K562 (cell line): ENCODE results near the gene LMF2. TPM values are rescaled to one million over a fixed set of nuclear protein-coding genes. Genes with fewer than 3 reads are reported as not detected.

ENCODE experiments used
- ATAC-seq: fragments of 200-7000 bp; cut with Tn5 transposase; 3 replicates; pipeline ENCODE4 v1.9.1; 2020; ENCODE audit warnings: moderate library complexity
- BruUV-seq: library from RNA; stranded (reverse); fragments of 400-500 nt; replicated peaks from 2 replicates; lab custom pipeline; 2021; lab: Mats Ljungman, UMichigan
- CTCF ChIA-PET: fragments of 300-600 bp; formaldehyde crosslinking; extraction: SDS; loops from one replicate; lab custom pipeline; 2021; ENCODE audit warnings: low intra/inter-chr PET ratio; lab: Yijun Ruan, JAX
- POLR2A ChIA-PET: fragments of 300-600, 350-650 bp; sonication (Branson Sonifier 250); formaldehyde crosslinking; extraction: SDS; loops from one replicate; lab custom pipeline; 2021; ENCODE audit warnings: antibody characterized with exemption, inconsistent platforms; lab: Yijun Ruan, JAX
- DNase-seq, 4 experiments: peaks; one replicate each; pipeline versions ENCODE4 v3.0.0 to v3.0.0-alpha.2; 2011 to 2018; ENCODE audit warnings: low spot score in 3 of 4, mixed read lengths in 3 of 4; ENCODE audit errors: extremely low read depth in 1 of 4
- FAIRE-seq: peaks from 2 replicates; lab custom pipeline; 2011; peaks lifted over from hg19 to GRCh38; lab: Jason Lieb, UNC
- H2AFZ ChIP-seq: 2 replicates; pipeline ENCODE4 v1.6.0; 2011; ENCODE audit warnings: low read depth, low read length, control low read depth, inconsistent platforms
- H3K27ac ChIP-seq: fragments of 200-600 bp; 3 replicates; pipeline ENCODE4 v1.8.0; 2011; ENCODE audit warnings: low read depth, mild to moderate bottlenecking, control low read depth, inconsistent platforms, low read length, moderate library complexity, mixed read lengths; ENCODE audit errors: extremely low read depth
- H3K27me3 ChIP-seq, 2 experiments: fragments of 300-600 bp in 1 of 2; 2 replicates in 1 of 2; 3 replicates in 1 of 2; pipeline versions ENCODE4 v1.6.0 to v1.8.0; 2011; ENCODE audit warnings: inconsistent platforms in 2 of 2, low read length in 2 of 2, mild to moderate bottlenecking in 1 of 2, mixed read lengths in 1 of 2, moderate library complexity in 1 of 2; ENCODE audit not compliant: control insufficient read depth in 2 of 2, insufficient read depth in 2 of 2
- H3K36me3 ChIP-seq: fragments of 300-600 bp; 3 replicates; pipeline ENCODE4 v1.8.0; 2011; ENCODE audit warnings: mild to moderate bottlenecking, low read length, inconsistent platforms; ENCODE audit not compliant: control insufficient read depth, insufficient read depth
- H3K4me1 ChIP-seq, 2 experiments: fragments of 200-600 bp in 1 of 2; replicated peaks in 1 of 2; 2 replicates in 1 of 2; 3 replicates in 1 of 2; pipeline versions ENCODE4 v1.5.1 to v1.8.0; 2011; ENCODE audit warnings: inconsistent platforms in 2 of 2, low read length in 2 of 2, mild to moderate bottlenecking in 1 of 2, mixed read lengths in 1 of 2, moderate library complexity in 1 of 2; ENCODE audit not compliant: control insufficient read depth in 2 of 2, insufficient read depth in 2 of 2
- H3K4me2 ChIP-seq: 2 replicates; pipeline ENCODE4 v1.6.1; 2011; ENCODE audit warnings: low read length, control low read depth, inconsistent platforms, mixed read lengths; ENCODE audit not compliant: insufficient read depth
- H3K4me3 ChIP-seq: fragments of 200-600 bp; sonication (generic), shearing (Covaris generic); 2 replicates; pipeline ENCODE4 v1.5.1; 2016; ENCODE audit warnings: control low read depth, inconsistent platforms
- H3K79me2 ChIP-seq: fragments of 200-600 bp; 3 replicates; pipeline ENCODE4 v1.8.0; 2011; ENCODE audit warnings: low read length, inconsistent platforms; ENCODE audit not compliant: control insufficient read depth, insufficient read depth
- H3K9ac ChIP-seq, 2 experiments: 2 replicates each; pipeline versions ENCODE4 v1.6.0 to v1.6.1; 2011; ENCODE audit warnings: low read depth in 2 of 2, low read length in 2 of 2, control low read depth in 1 of 2, inconsistent platforms in 1 of 2, mild to moderate bottlenecking in 1 of 2, mixed read lengths in 1 of 2; ENCODE audit not compliant: insufficient read depth in 1 of 2
- H3K9me1 ChIP-seq: one replicate; pipeline ENCODE4 v1.6.0; 2011; ENCODE audit warnings: inconsistent platforms, mild to moderate bottlenecking, low read length, moderate library complexity; ENCODE audit not compliant: control insufficient read depth, insufficient read depth
- H3K9me3 ChIP-seq: replicated peaks from 2 replicates; pipeline ENCODE4 v1.5.1; 2011; ENCODE audit warnings: low read depth, low read length, inconsistent platforms; ENCODE audit not compliant: control insufficient read depth, insufficient read depth
- H4K20me1 ChIP-seq: replicated peaks from 2 replicates; pipeline ENCODE4 v1.6.1; 2011; ENCODE audit warnings: low read length, inconsistent platforms, mixed read lengths; ENCODE audit not compliant: control insufficient read depth, insufficient read depth
- CHD4 ChIP-seq: fragments of 200-600 bp; sonication (generic); IDR thresholded peaks from 3 replicates; pipeline ENCODE4 v1.6.1; 2012; ENCODE audit warnings: low read depth, mild to moderate bottlenecking, mixed read lengths, low read length, inconsistent platforms; ENCODE audit not compliant: insufficient read depth, insufficient replicate concordance, poor library complexity, severe bottlenecking
- HLTF ChIP-seq: fragments of 450-650 bp; IDR thresholded peaks from 2 replicates; pipeline ENCODE4 v1.6.1; 2016
- SAFB ChIP-seq: fragments of 200-400 bp; formaldehyde crosslinking; IDR thresholded peaks from 2 replicates; pipeline ENCODE4 v1.6.1; 2017; ENCODE audit warnings: low read depth, low read length, borderline replicate concordance
- SMAD1 ChIP-seq: fragments of 150-350 bp; IDR thresholded peaks from 2 replicates; pipeline ENCODE4 v1.6.1; 2014; ENCODE audit warnings: low read length, low read depth; ENCODE audit not compliant: partially characterized antibody
- WGBS: fragments of 100-300 bp; shearing (Covaris generic); methylation state at CpG from one replicate; pipeline ENCODE4 v1.1.6; 2016; ENCODE audit warnings: low coverage, mixed read lengths; ENCODE audit not compliant: insufficient coverage; ENCODE audit errors: missing lambda C conversion rate; 5-methylcytosine and 5-hydroxymethylcytosine counted together
- in situ Hi-C: fragments of 300-500 bp; cut with MboI; formaldehyde crosslinking; loops from 4 replicates; pipeline ENCODE4 v1.15.0; 2018; ENCODE audit warnings: inconsistent platforms, mixed read lengths
- intact Hi-C: fragments of 100-400 bp; cut with micrococcal nuclease; formaldehyde crosslinking; loops from 2 replicates; pipeline ENCODE4 v1.14.2; 2022
- polyA plus RNA-seq, 8 experiments: library from polyadenylated mRNA; depleted of rRNA in 4 of 8; stranded (reverse) in 5 of 8; unstranded in 3 of 8; fragments of >200 nt; fragmentation: Nextera tagmentation in 2 of 8; fragmentation: Illumina TruSeq in 1 of 8; extraction: Ambion mirVana in 2 of 8; extraction: Trizol in 1 of 8; gene quantifications; 2 replicates each; pipeline versions ENCODE4 v1.2.1 to v1.2.3, GENCODE V29; 2011 to 2014; ENCODE audit warnings: inconsistent platforms in 1 of 8, missing spikeins in 1 of 8
- total RNA-seq, 7 experiments: library from RNA; depleted of rRNA in 6 of 7; stranded (reverse); fragments of >200 nt in 6 of 7; fragmentation: Illumina TruSeq in 2 of 7; extraction: Trizol in 2 of 7; gene quantifications; 2 replicates each; pipeline versions ENCODE4 v1.2.1 to v1.2.3, GENCODE V29; 2011 to 2021; ENCODE audit warnings: low replicate concordance in 1 of 7
- TF ChIP-seq, protein P1 (sequence below): fragments of 250-450 bp; sonication (Bioruptor Pico); IDR thresholded peaks from 2 replicates; pipeline ENCODE4 v1.4.0; 2020; ENCODE audit warnings: mild to moderate bottlenecking, moderate library complexity, borderline replicate concordance
- TF ChIP-seq, protein P2 (sequence below): fragments of 250-450 bp; sonication (Bioruptor Pico); IDR thresholded peaks from 2 replicates; pipeline ENCODE4 v1.5.0; 2020; ENCODE audit warnings: mild to moderate bottlenecking, borderline replicate concordance
- TF ChIP-seq, protein P3 (sequence below): fragments of 250-450 bp; sonication (Bioruptor Pico); IDR thresholded peaks from 2 replicates; pipeline ENCODE4 v1.8.0; 2021; ENCODE audit warnings: mild to moderate bottlenecking, moderate library complexity
- TF ChIP-seq, protein P4 (sequence below): fragments of 450-650 bp; formaldehyde crosslinking; IDR thresholded peaks from 2 replicates; pipeline ENCODE4 v1.4.0; 2020; ENCODE audit warnings: mild to moderate bottlenecking, moderate library complexity
- TF ChIP-seq, protein P5 (sequence below): fragments of 450-650 bp; IDR thresholded peaks from 2 replicates; pipeline ENCODE4 v1.6.1; 2016; ENCODE audit warnings: mild to moderate bottlenecking

The LMF2 gene
- total and polyA plus RNA-seq, 9 of the 15 experiments (the other 6 are each of a cell fraction or from before 2014, with no cell fraction given), result 0.08 to 37.1 (median 7.6) TPM

DNA sequence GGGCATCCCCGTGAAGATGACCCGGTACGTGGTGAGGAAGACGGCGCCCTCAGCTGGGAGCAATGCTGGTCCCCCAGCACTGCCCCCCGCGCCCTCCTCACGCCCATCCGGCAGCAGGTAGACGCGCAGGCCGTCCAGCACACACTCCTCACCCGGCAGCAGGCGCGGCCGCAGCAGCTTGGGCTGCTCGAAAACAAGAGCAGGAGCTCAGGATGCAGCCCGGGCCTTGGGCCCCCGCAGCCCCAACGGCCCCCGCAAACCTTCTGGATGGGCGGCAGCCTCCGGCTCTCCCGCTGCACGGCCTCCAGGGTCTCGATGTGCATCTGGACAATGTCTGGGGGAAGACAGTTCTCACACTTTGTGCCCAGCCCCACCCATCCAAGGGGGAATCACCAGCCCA lies 46.0 kb downstream of the LMF2 start (continued):
- TF ChIP-seq, protein P1, sequence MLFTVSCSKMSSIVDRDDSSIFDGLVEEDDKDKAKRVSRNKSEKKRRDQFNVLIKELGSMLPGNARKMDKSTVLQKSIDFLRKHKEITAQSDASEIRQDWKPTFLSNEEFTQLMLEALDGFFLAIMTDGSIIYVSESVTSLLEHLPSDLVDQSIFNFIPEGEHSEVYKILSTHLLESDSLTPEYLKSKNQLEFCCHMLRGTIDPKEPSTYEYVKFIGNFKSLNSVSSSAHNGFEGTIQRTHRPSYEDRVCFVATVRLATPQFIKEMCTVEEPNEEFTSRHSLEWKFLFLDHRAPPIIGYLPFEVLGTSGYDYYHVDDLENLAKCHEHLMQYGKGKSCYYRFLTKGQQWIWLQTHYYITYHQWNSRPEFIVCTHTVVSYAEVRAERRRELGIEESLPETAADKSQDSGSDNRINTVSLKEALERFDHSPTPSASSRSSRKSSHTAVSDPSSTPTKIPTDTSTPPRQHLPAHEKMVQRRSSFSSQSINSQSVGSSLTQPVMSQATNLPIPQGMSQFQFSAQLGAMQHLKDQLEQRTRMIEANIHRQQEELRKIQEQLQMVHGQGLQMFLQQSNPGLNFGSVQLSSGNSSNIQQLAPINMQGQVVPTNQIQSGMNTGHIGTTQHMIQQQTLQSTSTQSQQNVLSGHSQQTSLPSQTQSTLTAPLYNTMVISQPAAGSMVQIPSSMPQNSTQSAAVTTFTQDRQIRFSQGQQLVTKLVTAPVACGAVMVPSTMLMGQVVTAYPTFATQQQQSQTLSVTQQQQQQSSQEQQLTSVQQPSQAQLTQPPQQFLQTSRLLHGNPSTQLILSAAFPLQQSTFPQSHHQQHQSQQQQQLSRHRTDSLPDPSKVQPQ, result no peak

DNA sequence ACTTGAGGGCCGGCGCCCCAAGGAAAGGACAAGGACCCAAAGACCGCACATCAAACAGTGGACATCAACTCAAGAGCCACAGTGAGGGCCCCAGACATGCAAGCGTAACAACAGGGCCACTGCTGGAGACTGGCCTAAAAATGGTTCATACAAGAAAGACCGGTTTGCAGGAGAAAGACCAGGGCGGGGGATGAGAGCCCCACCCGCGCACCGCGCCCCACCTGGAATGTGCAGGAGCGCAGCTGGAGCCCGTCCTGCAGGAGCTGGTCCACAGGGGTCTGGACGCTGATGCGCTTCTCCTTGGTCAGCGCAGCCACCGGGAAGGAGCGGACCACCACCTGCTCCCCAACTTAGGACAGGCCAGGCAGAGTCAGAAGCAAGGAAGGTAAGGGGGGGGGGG lies 46.6 kb downstream of the LMF2 start:
- H3K79me2 ChIP-seq, result no peaks in the 10 kb centered on the region
- ATAC-seq, result no peak
- no peaks in the 10 kb centered on the region for H3K27me3 ChIP-seq
- no peak for DNase-seq
- no peaks in the 10 kb centered on the region for H3K9me1 ChIP-seq
- no peak overlapping the region for H3K27ac ChIP-seq
- H3K4me2 ChIP-seq, result no peak overlapping the region
- intact Hi-C loops (no loop called here), in situ Hi-C loops (no loop called here)
- H3K36me3 ChIP-seq, result peaks cover 58% of the 10 kb centered on the region; the same call in 1 of the 3 replicates
- 95% methylated on average over 10 of the region's 17 CpGs for WGBS
- ChIA-PET CTCF (interaction anchor here (0.6 kb wide), 1 partner anchor 359 kb away, joined by 3 read pairs; no protein-coding TSS in a partner anchor), POLR2A (no interaction called here)
- H2AFZ ChIP-seq, result no peak overlapping the region
- H3K4me3 ChIP-seq, result no peak overlapping the region
- no peak for FAIRE-seq
- peaks cover 0 to 4% of the 10 kb centered on the region in 2 experiments; a peak in 2 of 5 replicates for H3K4me1 ChIP-seq
- TF ChIP-seq, protein P2, sequence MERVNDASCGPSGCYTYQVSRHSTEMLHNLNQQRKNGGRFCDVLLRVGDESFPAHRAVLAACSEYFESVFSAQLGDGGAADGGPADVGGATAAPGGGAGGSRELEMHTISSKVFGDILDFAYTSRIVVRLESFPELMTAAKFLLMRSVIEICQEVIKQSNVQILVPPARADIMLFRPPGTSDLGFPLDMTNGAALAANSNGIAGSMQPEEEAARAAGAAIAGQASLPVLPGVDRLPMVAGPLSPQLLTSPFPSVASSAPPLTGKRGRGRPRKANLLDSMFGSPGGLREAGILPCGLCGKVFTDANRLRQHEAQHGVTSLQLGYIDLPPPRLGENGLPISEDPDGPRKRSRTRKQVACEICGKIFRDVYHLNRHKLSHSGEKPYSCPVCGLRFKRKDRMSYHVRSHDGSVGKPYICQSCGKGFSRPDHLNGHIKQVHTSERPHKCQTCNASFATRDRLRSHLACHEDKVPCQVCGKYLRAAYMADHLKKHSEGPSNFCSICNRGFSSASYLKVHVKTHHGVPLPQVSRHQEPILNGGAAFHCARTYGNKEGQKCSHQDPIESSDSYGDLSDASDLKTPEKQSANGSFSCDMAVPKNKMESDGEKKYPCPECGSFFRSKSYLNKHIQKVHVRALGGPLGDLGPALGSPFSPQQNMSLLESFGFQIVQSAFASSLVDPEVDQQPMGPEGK (CRISPR knock-in tag), result no peak
- TF ChIP-seq SAFB, result no peak
- TF ChIP-seq HLTF, result no peak
- TF ChIP-seq SMAD1, result no peak
- TF ChIP-seq, protein P3, sequence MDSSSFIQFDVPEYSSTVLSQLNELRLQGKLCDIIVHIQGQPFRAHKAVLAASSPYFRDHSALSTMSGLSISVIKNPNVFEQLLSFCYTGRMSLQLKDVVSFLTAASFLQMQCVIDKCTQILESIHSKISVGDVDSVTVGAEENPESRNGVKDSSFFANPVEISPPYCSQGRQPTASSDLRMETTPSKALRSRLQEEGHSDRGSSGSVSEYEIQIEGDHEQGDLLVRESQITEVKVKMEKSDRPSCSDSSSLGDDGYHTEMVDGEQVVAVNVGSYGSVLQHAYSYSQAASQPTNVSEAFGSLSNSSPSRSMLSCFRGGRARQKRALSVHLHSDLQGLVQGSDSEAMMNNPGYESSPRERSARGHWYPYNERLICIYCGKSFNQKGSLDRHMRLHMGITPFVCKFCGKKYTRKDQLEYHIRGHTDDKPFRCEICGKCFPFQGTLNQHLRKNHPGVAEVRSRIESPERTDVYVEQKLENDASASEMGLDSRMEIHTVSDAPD (CRISPR knock-in tag), result no peak
- TF ChIP-seq, protein P4, sequence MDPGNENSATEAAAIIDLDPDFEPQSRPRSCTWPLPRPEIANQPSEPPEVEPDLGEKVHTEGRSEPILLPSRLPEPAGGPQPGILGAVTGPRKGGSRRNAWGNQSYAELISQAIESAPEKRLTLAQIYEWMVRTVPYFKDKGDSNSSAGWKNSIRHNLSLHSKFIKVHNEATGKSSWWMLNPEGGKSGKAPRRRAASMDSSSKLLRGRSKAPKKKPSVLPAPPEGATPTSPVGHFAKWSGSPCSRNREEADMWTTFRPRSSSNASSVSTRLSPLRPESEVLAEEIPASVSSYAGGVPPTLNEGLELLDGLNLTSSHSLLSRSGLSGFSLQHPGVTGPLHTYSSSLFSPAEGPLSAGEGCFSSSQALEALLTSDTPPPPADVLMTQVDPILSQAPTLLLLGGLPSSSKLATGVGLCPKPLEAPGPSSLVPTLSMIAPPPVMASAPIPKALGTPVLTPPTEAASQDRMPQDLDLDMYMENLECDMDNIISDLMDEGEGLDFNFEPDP, result no peak
- TF ChIP-seq, protein P5, sequence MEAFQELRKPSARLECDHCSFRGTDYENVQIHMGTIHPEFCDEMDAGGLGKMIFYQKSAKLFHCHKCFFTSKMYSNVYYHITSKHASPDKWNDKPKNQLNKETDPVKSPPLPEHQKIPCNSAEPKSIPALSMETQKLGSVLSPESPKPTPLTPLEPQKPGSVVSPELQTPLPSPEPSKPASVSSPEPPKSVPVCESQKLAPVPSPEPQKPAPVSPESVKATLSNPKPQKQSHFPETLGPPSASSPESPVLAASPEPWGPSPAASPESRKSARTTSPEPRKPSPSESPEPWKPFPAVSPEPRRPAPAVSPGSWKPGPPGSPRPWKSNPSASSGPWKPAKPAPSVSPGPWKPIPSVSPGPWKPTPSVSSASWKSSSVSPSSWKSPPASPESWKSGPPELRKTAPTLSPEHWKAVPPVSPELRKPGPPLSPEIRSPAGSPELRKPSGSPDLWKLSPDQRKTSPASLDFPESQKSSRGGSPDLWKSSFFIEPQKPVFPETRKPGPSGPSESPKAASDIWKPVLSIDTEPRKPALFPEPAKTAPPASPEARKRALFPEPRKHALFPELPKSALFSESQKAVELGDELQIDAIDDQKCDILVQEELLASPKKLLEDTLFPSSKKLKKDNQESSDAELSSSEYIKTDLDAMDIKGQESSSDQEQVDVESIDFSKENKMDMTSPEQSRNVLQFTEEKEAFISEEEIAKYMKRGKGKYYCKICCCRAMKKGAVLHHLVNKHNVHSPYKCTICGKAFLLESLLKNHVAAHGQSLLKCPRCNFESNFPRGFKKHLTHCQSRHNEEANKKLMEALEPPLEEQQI, result no peak
- TF ChIP-seq CHD4, result no peak
- H4K20me1 ChIP-seq, result no peaks in the 10 kb centered on the region
- BruUV-seq, result no TSS peak
- no peaks in the 10 kb centered on the region for H3K9me3 ChIP-seq
- no peak overlapping the region for H3K9ac ChIP-seq
